CD4-positive, alpha-beta T cell (primary cell): Measurements from ENCODE around the gene UVSSA. TPM values are rescaled to one million over a fixed set of nuclear protein-coding genes. Genes with fewer than 3 reads are reported as not detected.

ENCODE experiments used
- ATAC-seq: fragments of 200-7000 bp; cut with Tn5 transposase; one replicate; pipeline ENCODE4 v1.10.0; 2022; ENCODE audit warnings: mild to moderate bottlenecking; ENCODE audit not compliant: poor library complexity
- CTCF ChIA-PET: fragments of 350-600 bp; sonication (Branson Sonifier 250); formaldehyde crosslinking; loops from one replicate; lab custom pipeline; 2021; ENCODE audit warnings: antibody characterized with exemption, inconsistent platforms; lab: Charles Lee
- POLR2A ChIA-PET: fragments of 350-600 bp; sonication (Branson Sonifier 250); formaldehyde crosslinking; loops from one replicate; lab custom pipeline; 2021; ENCODE audit warnings: antibody characterized with exemption, inconsistent platforms; lab: Charles Lee
- DNase-seq, 14 experiments: peaks; one replicate each; pipeline ENCODE4 v3.0.0-alpha.2; 2013 to 2020; ENCODE audit warnings: mixed read lengths in 2 of 14
- H3K27ac ChIP-seq, 2 donors: one replicate each; pipeline versions ENCODE4 v1.5.1 to v1.7.0; 2013; ENCODE audit warnings: low read length in 2 of 2, low read depth in 1 of 2, mild to moderate bottlenecking in 1 of 2
- H3K27me3 ChIP-seq, 2 experiments: 1 replicate in 1 of 2; 2 replicates in 1 of 2; pipeline versions ENCODE4 v1.6.1 to v1.7.0; 2013; ENCODE audit warnings: low read length in 2 of 2, control low read depth in 1 of 2, mild to moderate bottlenecking in 1 of 2, moderate library complexity in 1 of 2; ENCODE audit not compliant: insufficient read depth in 2 of 2, control insufficient read depth in 1 of 2
- H3K36me3 ChIP-seq: one replicate; pipeline ENCODE4 v1.6.1; 2013; ENCODE audit warnings: low read length, control low read depth; ENCODE audit not compliant: insufficient read depth
- H3K4me1 ChIP-seq: one replicate; pipeline ENCODE4 v1.6.1; 2013; ENCODE audit warnings: low read length, control low read depth; ENCODE audit not compliant: insufficient read depth
- H3K4me3 ChIP-seq: one replicate; pipeline ENCODE4 v1.5.1; 2013; ENCODE audit warnings: mild to moderate bottlenecking, low read length, moderate library complexity
- H3K9me3 ChIP-seq, 2 experiments: 1 replicate in 1 of 2; 2 replicates in 1 of 2; pipeline versions ENCODE4 v1.6.1 to v1.7.0; 2013; ENCODE audit warnings: low read length in 2 of 2, mild to moderate bottlenecking in 2 of 2, control low read depth in 1 of 2, moderate library complexity in 1 of 2; ENCODE audit not compliant: control insufficient read depth in 1 of 2, insufficient read depth in 1 of 2
- H3K27ac Mint-ChIP-seq: one replicate; pipeline ENCODE4 v1.8.0; 2020; ENCODE audit warnings: mixed read lengths
- H3K27me3 Mint-ChIP-seq: one replicate; pipeline ENCODE4 v1.8.0; 2021; ENCODE audit warnings: mixed read lengths
- H3K36me3 Mint-ChIP-seq: one replicate; pipeline ENCODE4 v1.8.0; 2021; ENCODE audit warnings: low read depth, mixed read lengths
- H3K4me1 Mint-ChIP-seq: one replicate; pipeline ENCODE4 v1.8.0; 2021; ENCODE audit warnings: low read depth, mixed read lengths
- H3K4me3 Mint-ChIP-seq: one replicate; pipeline ENCODE4 v1.8.0; 2020; ENCODE audit warnings: mild to moderate bottlenecking, mixed read lengths
- H3K9me3 Mint-ChIP-seq: one replicate; pipeline ENCODE4 v1.8.0; 2020; ENCODE audit warnings: mixed read lengths
- CTCF ChIP-seq: fragments of 200-600 bp; IDR thresholded peaks from one replicate; pipeline ENCODE4 v1.8.0; 2022; ENCODE audit warnings: antibody characterized with exemption, mild to moderate bottlenecking
- intact Hi-C, 2 experiments: fragments of 100-400 bp; cut with DNase I in 1 of 2; cut with micrococcal nuclease in 1 of 2; formaldehyde crosslinking; loops; one replicate each; pipeline versions ENCODE4 v1.15.1 to v1.9.0; 2023 to 2025; cut with DNase I, micrococcal nuclease
- total RNA-seq, 174 experiments: library from RNA in 2 of 174; stranded (reverse) in 2 of 174; gene quantifications; one replicate each; pipeline ENCODE4 v1.2.3 and lab custom pipeline; 2021 to 2026

The UVSSA gene
- total RNA-seq, 2 experiments from 2014 or later = 31.1 to 33.1 TPM

- peaks cover 40% of the 10 kb centered on the region for H3K36me3 Mint-ChIP-seq
- POLR2A ChIA-PET = no interaction called here
These were observed 27.1 kb downstream of the UVSSA start for GRCh38 chr4:1373892-1374705.

GRCh38 chr4:1374706-1375045 is 27.7 kb downstream of the UVSSA start:
- intact Hi-C loops = no loop called here
- H3K4me1 ChIP-seq = no peaks in the 10 kb centered on the region
- H3K27ac ChIP-seq = no peak overlapping the region
- no peaks in the 10 kb centered on the region for H3K27me3 Mint-ChIP-seq
- H3K9me3 Mint-ChIP-seq = no peaks in the 10 kb centered on the region
- no peak overlapping the region for H3K4me3 Mint-ChIP-seq
- ChIA-PET POLR2A (no interaction called here), CTCF (no interaction called here)
- DNase-seq = no peak
- no peak for ATAC-seq
- H3K9me3 ChIP-seq = no peaks in the 10 kb centered on the region
- no peaks in the 10 kb centered on the region for H3K27me3 ChIP-seq
- peaks cover 24% of the 10 kb centered on the region for H3K36me3 ChIP-seq
- peaks cover 36% of the 10 kb centered on the region for H3K36me3 Mint-ChIP-seq
- no peak for TF ChIP-seq CTCF
- H3K4me3 ChIP-seq = no peak overlapping the region
- H3K27ac Mint-ChIP-seq = no peak overlapping the region
- H3K4me1 Mint-ChIP-seq = no peaks in the 10 kb centered on the region

More at GRCh38 chr4:1373892-1374705, 27.1 kb downstream of the UVSSA start:
- Mint-ChIP-seq H3K4me3 (no peak overlapping the region), H3K27me3 (no peaks in the 10 kb centered on the region), H3K27ac (no peak overlapping the region), H3K4me1 (no peaks in the 10 kb centered on the region), H3K9me3 (no peaks in the 10 kb centered on the region)
- DNase-seq = no peak
- Histone ChIP-seq H3K36me3 (peaks cover 24% of the 10 kb centered on the region), H3K9me3 (no peaks in the 10 kb centered on the region), H3K4me3 (no peak overlapping the region), H3K27ac (no peak overlapping the region), H3K27me3 (no peaks in the 10 kb centered on the region), H3K4me1 (no peaks in the 10 kb centered on the region)
- no peak for TF ChIP-seq CTCF
- intact Hi-C loops = no loop called here
- ATAC-seq = no peak
- CTCF ChIA-PET = no interaction called here

DNA sequence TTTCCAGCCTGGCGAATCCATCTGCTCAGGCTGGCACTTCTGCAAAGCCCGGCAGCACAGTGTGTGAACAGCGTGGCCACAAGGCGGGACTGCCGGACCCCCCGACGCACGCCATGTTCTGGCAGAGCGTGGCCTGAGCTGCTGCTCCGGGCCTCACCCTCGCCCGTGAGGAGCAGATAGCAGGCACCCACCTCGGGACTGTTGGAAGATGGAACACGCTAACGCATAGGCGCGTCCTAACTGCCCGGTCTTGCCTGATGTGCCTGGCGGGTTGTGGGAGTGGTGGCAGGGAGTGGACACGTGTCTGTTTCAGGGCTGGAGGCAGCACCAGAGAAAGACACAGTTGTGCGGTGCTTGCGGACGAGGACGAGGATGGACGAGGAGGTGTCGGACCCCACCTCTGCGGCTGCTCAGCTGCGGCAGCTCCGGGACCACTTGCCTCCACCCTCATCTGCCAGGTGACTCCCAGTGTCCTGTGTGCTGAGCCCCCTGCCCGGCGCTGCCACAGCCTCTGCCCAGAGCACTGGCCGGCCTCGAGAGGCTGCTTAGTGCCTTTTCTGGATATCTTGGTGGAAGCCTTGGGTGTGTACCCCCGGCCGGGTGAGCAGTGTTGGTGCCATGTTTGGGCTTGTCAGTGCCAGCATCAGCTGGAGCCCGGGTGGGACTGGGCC is 28.2 kb downstream of the UVSSA start:
- H3K27ac ChIP-seq = no peak overlapping the region
- Mint-ChIP-seq H3K36me3 (peaks cover 32% of the 10 kb centered on the region), H3K27ac (no peak overlapping the region), H3K4me1 (no peaks in the 10 kb centered on the region), H3K9me3 (no peaks in the 10 kb centered on the region), H3K4me3 (no peak overlapping the region), H3K27me3 (no peaks in the 10 kb centered on the region)
- peaks cover 21% of the 10 kb centered on the region for H3K36me3 ChIP-seq
- intact Hi-C loops = no loop called here
- CTCF ChIA-PET = no interaction called here
- ATAC-seq (no peak), DNase-seq (peak in 1 of 14 experiments; percentile 4)
- no peaks in the 10 kb centered on the region for H3K27me3 ChIP-seq
- H3K4me1 ChIP-seq = no peaks in the 10 kb centered on the region
- no peaks in the 10 kb centered on the region for H3K9me3 ChIP-seq
- POLR2A ChIA-PET = no interaction called here
- H3K4me3 ChIP-seq = no peak overlapping the region
- TF ChIP-seq CTCF = no peak
